Left ventricle myocardium inferior (tissue), 1 donor: ENCODE results near the gene GJB4. TPM values are rescaled to one million over a fixed set of nuclear protein-coding genes. Genes with fewer than 3 reads are reported as not detected.

Source experiments
- DNase-seq: peaks from one replicate; pipeline ENCODE4 v3.0.0-alpha.2; 2020
- H3K27ac ChIP-seq: fragments of 200-600 bp; replicated peaks from 2 replicates; pipeline ENCODE4 v1.8.0; 2021
- H3K27me3 ChIP-seq: fragments of 200-600 bp; 2 replicates; pipeline ENCODE4 v1.8.0; 2021; ENCODE audit warnings: low read depth
- H3K36me3 ChIP-seq: fragments of 200-600 bp; 2 replicates; pipeline ENCODE4 v1.8.0; 2021
- H3K4me1 ChIP-seq: fragments of 200-600 bp; 2 replicates; pipeline ENCODE4 v1.8.0; 2021
- H3K4me3 ChIP-seq: fragments of 200-600 bp; 2 replicates; pipeline ENCODE4 v1.8.0; 2021; ENCODE audit warnings: mild to moderate bottlenecking, moderate library complexity
- H3K9me3 ChIP-seq: fragments of 200-600 bp; replicated peaks from 2 replicates; pipeline ENCODE4 v1.8.0; 2021
- intact Hi-C: fragments of 100-400 bp; cut with micrococcal nuclease; formaldehyde crosslinking; loops from one replicate; pipeline ENCODE4 v1.11.0; 2022
- total RNA-seq: library from RNA; stranded (reverse); fragmentation: NEBNext Ultra II Directional; extraction: Animal tissue kit (Norgen Biotek cat#: 25700); gene quantifications from one replicate; pipeline ENCODE4 v1.2.1, GENCODE V29; 2021
- TF ChIP-seq, protein P1 (sequence below): fragments of 200-600 bp; IDR thresholded peaks from 2 replicates; pipeline ENCODE4 v1.8.0; 2021; ENCODE audit warnings: antibody characterized with exemption, mild to moderate bottlenecking, borderline replicate concordance
- donor health status: DM: no; HTN: yes; CAD: no; lungs with severe emphysema.

The GJB4 gene
- total RNA-seq, 1 donor from 2014 or later, result not detected

DNA sequence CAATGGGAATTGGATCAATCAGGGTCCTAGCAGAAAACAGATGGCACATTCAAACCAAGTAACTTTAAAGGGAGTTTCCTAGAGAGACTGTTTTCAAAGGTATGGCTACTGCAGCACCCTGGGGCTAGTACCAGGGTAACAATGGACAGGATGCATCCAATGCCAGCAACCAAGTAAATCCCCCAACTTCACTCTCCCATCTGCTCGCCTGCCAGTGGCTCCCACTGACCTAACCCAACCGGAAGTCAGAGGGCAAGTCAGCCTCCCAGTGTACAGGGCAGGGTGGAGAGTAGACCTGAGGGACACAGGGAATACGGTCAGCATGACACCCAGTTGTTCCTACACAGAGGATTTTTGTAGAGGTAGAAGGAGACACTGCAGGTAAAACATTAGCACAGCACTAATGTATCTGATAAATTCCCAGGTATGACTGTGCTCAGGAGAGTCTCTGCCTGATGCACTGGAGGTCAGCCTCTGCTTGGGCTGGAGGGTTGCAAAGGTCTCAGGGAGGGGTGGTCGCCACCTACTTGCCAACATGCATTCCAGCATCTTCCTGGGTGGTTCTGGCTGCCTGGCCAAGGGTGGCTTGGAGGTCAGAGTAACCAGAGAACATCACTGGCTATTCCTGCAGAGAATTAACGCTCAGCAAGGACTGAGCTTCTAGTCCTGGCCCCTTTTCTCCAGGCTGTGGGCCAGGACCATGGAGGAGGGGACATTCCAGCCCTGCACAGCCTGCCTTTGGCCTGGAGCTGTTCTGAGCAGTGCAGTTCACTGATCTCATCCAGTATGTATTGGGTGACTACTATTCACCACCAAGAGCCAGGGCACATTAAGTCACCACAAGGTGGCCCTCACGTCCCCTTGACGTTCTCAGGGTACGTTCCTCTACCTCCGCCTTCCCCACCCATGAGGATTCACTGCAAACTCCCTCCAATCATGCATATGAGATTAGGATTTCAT is 28.2 kb downstream of the GJB4 start:
- no peaks in the 10 kb centered on the region for H3K36me3 ChIP-seq
- DNase-seq, result no peak
- intact Hi-C loops, result loop anchor here (2.0 kb wide), 1 partner anchor 65 kb away; no protein-coding TSS in a partner anchor
- H3K27ac ChIP-seq, result peak overlapping the region; percentile 78
- peaks cover 38% of the 10 kb centered on the region for H3K27me3 ChIP-seq
- H3K4me1 ChIP-seq, result peaks cover 33% of the 10 kb centered on the region
- no peak overlapping the region for H3K4me3 ChIP-seq
- H3K9me3 ChIP-seq, result no peaks in the 10 kb centered on the region
- TF ChIP-seq, protein P1, sequence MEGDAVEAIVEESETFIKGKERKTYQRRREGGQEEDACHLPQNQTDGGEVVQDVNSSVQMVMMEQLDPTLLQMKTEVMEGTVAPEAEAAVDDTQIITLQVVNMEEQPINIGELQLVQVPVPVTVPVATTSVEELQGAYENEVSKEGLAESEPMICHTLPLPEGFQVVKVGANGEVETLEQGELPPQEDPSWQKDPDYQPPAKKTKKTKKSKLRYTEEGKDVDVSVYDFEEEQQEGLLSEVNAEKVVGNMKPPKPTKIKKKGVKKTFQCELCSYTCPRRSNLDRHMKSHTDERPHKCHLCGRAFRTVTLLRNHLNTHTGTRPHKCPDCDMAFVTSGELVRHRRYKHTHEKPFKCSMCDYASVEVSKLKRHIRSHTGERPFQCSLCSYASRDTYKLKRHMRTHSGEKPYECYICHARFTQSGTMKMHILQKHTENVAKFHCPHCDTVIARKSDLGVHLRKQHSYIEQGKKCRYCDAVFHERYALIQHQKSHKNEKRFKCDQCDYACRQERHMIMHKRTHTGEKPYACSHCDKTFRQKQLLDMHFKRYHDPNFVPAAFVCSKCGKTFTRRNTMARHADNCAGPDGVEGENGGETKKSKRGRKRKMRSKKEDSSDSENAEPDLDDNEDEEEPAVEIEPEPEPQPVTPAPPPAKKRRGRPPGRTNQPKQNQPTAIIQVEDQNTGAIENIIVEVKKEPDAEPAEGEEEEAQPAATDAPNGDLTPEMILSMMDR, result peak; percentile 54

DNA sequence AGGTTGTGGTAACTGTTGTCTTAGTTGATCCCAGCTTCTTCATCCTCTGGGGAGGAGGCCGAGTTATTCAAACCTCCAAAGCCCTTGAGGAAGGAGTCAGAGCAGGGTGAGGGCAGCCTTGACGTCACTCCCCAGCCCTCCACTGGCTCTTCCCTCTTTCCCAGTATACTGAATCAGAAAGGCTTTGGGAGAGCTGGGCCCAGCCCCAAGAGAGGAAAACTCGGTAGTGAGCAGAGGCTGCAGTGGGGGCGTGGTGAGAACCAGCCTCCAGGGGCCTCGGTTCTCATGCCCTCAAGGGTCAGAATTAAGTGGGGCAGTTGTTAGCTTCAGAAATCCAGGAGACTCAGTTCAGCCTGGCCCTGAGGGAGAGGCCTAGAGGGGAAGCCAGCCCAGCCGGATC is 31.4 kb downstream of the GJB4 start:
- Histone ChIP-seq H3K27me3 (peaks cover 30% of the 10 kb centered on the region), H3K27ac (peak overlapping the region; percentile 86), H3K36me3 (peaks cover 16% of the 10 kb centered on the region), H3K4me3 (peak overlapping the region; percentile 73), H3K9me3 (no peaks in the 10 kb centered on the region), H3K4me1 (peaks cover 41% of the 10 kb centered on the region)
- TF ChIP-seq, protein P1, result no peak
- peak; percentile 64 for DNase-seq
- intact Hi-C loops, result no loop called here

DNA sequence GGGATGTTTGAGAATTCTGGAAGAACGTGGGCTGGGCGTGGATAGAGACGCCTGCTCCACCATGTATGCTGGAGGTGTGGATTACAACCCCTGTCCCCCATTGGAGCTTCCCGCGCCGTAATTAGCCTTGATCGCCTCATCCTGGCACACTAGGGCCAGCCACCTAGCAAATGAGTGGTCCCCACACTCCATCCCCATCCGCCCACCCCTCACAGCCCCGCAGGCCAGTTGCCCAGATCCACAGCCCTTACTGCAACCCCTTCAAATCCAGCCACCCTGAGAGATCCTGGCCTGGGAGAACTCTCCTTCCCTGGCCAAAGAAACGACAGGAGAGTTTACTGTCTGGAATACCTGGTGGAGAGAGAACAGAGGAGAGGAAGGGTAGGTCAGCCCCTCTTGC is 32.9 kb downstream of the GJB4 start:
- Histone ChIP-seq H3K36me3 (peaks cover 25% of the 10 kb centered on the region), H3K9me3 (no peaks in the 10 kb centered on the region), H3K4me1 (peaks cover 28% of the 10 kb centered on the region), H3K4me3 (peak overlapping the region; percentile 73), H3K27me3 (peaks cover 30% of the 10 kb centered on the region), H3K27ac (peak overlapping the region; percentile 86)
- DNase-seq, result no peak
- TF ChIP-seq, protein P1, result no peak
- intact Hi-C loops, result no loop called here

DNA sequence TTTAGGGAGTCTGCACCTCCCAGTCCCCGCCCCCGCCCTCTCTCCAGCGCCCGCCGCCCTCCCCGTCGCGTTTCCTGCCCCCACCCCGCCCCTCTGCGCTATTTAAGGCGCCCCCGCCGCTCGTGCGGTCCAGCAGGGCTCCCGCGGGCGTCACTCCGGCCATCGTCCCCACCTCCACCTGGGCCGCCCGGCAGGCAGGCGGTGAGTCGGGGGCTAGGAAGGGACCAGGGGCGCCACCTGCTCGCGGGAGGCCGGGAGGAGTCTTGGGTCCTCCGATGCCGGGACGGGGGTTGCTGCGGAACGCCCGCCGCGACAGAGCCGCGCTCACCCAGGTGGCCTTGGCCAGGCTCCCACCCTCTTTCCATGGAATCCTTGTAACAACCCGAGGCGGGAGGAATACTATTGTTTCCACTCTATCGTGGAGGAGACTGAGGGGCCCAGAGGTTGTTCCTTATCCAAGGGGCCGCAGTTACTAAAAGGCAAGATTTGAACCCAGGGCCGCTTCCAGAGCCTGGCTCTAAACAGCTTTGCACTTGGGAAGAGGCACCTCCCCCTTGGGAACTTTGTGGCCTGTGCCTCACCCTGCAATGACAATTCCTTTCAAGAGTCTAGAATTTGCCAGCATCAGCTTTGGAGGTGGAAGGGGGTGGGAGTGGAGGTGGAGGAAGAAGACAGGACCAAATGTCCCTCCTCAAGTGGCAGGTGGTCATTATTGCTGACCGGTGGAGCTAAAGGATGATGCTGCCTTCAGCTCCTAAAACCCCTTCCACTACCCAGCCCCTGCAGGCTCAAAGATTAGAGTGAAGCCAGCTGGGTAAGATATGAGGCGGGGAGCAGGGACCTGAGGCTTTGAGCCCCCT is 33.6 kb downstream of the GJB4 start, which contains the start of gene GJA4:
GJA4 (plus strand) TSS at position 132 of the 860 bp plus-strand sequence. CDS start 1,215 bp downstream, outside the sequence.
- peaks cover 21% of the 10 kb centered on the region for H3K4me1 ChIP-seq
- intact Hi-C loops, result no loop called here
- H3K27ac ChIP-seq, result peak within 1 kb of the TSS; percentile 86
- peak within 1 kb of the TSS; percentile 73 for H3K4me3 ChIP-seq
- TF ChIP-seq, protein P1, result no peak
- H3K27me3 ChIP-seq, result peaks cover 30% of the 10 kb centered on the region
- peaks cover 25% of the 10 kb centered on the region for H3K36me3 ChIP-seq
- DNase-seq, result peak; percentile 54
- no peaks in the 10 kb centered on the region for H3K9me3 ChIP-seq

DNA sequence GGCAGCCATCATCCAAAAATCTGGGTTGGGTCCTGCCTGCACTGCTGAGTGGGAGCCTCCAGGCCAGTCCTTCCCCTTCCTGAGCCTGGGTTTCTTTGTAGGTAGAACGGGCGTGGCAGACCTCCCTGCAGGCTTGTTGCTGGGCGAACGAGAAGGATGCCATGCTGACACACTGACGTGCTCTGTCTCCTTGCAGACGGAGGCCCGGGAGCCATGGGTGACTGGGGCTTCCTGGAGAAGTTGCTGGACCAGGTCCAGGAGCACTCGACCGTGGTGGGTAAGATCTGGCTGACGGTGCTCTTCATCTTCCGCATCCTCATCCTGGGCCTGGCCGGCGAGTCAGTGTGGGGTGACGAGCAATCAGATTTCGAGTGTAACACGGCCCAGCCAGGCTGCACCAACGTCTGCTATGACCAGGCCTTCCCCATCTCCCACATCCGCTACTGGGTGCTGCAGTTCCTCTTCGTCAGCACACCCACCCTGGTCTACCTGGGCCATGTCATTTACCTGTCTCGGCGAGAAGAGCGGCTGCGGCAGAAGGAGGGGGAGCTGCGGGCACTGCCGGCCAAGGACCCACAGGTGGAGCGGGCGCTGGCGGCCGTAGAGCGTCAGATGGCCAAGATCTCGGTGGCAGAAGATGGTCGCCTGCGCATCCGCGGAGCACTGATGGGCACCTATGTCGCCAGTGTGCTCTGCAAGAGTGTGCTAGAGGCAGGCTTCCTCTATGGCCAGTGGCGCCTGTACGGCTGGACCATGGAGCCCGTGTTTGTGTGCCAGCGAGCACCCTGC is 34.7 kb downstream of the GJB4 start:
- intact Hi-C loops, result no loop called here
- Histone ChIP-seq H3K36me3 (peaks cover 25% of the 10 kb centered on the region), H3K9me3 (no peaks in the 10 kb centered on the region), H3K27ac (peak overlapping the region; percentile 86), H3K27me3 (peaks cover 30% of the 10 kb centered on the region), H3K4me1 (peaks cover 27% of the 10 kb centered on the region), H3K4me3 (peak overlapping the region; percentile 73)
- TF ChIP-seq, protein P1, result no peak
- no peak for DNase-seq
